ENCODE measurements around the gene C1orf226. TPM values are rescaled to one million over a fixed set of nuclear protein-coding genes. Genes with fewer than 3 reads are reported as not detected.

C1orf226 gene
- total and polyA plus RNA-seq, 9 of the 15 experiments (the other 6 are each of a cell fraction or from before 2014, with no cell fraction given), result 0.10 to 1.4 (median 0.47) TPM

GRCh38 chr1:162380061-162380846 is 1.3 kb upstream of the C1orf226 start (continued):
- TF ChIP-seq TEAD4 (IDR thresholded peaks at IDR 0.05; ENCODE audit: low read length) (0 out of 2 replicates have a peak, but pooled peaks have one; percentile 25), TEAD4 (CRISPR knock-in tag; IDR thresholded peaks at IDR 0.05; ENCODE audit: borderline replicate concordance) (no peak), FOXJ2 (tag; IDR thresholded peaks at IDR 0.05) (no peak), NCOR1 (IDR thresholded peaks at IDR 0.05) (peak; percentile 75), HBP1 (CRISPR knock-in tag; IDR thresholded peaks at IDR 0.05) (no peak), TEAD2 (tag; IDR thresholded peaks at IDR 0.05) (no peak), RBM15 (IDR thresholded peaks at IDR 0.05; ENCODE audit: insufficient read depth, low read length) (no peak), ZNF79 (CRISPR knock-in tag; IDR thresholded peaks at IDR 0.05; ENCODE audit: low read depth) (no peak), SMARCB1 (IDR thresholded peaks at IDR 0.05; ENCODE audit: insufficient read length, low read depth) (no peak), NCOA2 (IDR thresholded peaks at IDR 0.05; ENCODE audit: partially characterized antibody in 2 of 2) (no peak), TRIM28 (IDR thresholded peaks at IDR 0.05) (no peak), MNT (conservative IDR thresholded peaks at IDR 0.05) (no peak), ZFX (CRISPR knock-in tag; IDR thresholded peaks at IDR 0.05) (no peak), ZC3H11A (IDR thresholded peaks at IDR 0.05; ENCODE audit: low read depth, low read length) (no peak), HMBOX1 (IDR thresholded peaks at IDR 0.05) (peak; percentile 42; the same call in 1 of the 2 replicates), GATAD2A (IDR thresholded peaks at IDR 0.05) (0 out of 2 replicates have a peak, but pooled peaks have one; percentile 47), CBX8 (IDR thresholded peaks at IDR 0.05; ENCODE audit: borderline replicate concordance, extremely low read depth, low read depth, low read length, poor library complexity, severe bottlenecking) (no peak), NFE2L1 (tag; IDR thresholded peaks at IDR 0.05; ENCODE audit: borderline replicate concordance, low read depth) (no peak), NFXL1 (CRISPR knock-in tag; IDR thresholded peaks at IDR 0.05) (no peak), ETV5 (CRISPR knock-in tag; IDR thresholded peaks at IDR 0.05; ENCODE audit: low read depth) (no peak), ZNF280B (CRISPR knock-in tag; IDR thresholded peaks at IDR 0.05) (no peak), ZNF764 (CRISPR knock-in tag; IDR thresholded peaks at IDR 0.05; ENCODE audit: low read depth) (no peak), SP2 (IDR thresholded peaks at IDR 0.05; ENCODE audit: extremely low read depth, low read depth, low read length, poor library complexity, severe bottlenecking) (no peak)
